HG03571 (cell line): ENCODE results near the gene FCER2.
"Not testable (repeated sequence)": the region's sequence is repeated elsewhere in the genome, so short reads cannot be mapped to it uniquely, and the experiment has no call there.

Source experiments
- ATAC-seq: cut with Tn5 transposase; IDR thresholded peaks from one replicate; pipeline ENCODE4 v1.9.1; 2021; ENCODE audit not compliant: unreplicated experiment

Gene FCER2

GRCh38 chr19:7654401-7654800 is 47.5 kb downstream of the FCER2 start:
- ATAC-seq = no peak

GRCh38 chr19:7652061-7652641 is 49.8 kb downstream of the FCER2 start:
- ATAC-seq = no peak

- ATAC-seq = no peak
Measured at GRCh38 chr19:7650148-7650547, 51.8 kb downstream of the FCER2 start.

GRCh38 chr19:7648265-7649014 is 53.5 kb downstream of the FCER2 start:
- ATAC-seq = no peak

- ATAC-seq = no peak
Measured at GRCh38 chr19:7647156-7647555, 54.8 kb downstream of the FCER2 start.

- no peak for ATAC-seq
Measured at GRCh38 chr19:7646426-7646700, 55.6 kb downstream of the FCER2 start.

- no peak for ATAC-seq
Measured at GRCh38 chr19:7645656-7646425, 56.1 kb downstream of the FCER2 start.

GRCh38 chr19:7645163-7645562 is 56.8 kb downstream of the FCER2 start:
- ATAC-seq = no peak

GRCh38 chr19:7644550-7644877 is 57.4 kb downstream of the FCER2 start:
- ATAC-seq = no peak

- ATAC-seq = not testable (repeated sequence)
Measured at GRCh38 chr19:7643629-7644549, 58.0 kb downstream of the FCER2 start.

- ATAC-seq = no peak
Measured at GRCh38 chr19:7643031-7643415, 58.9 kb downstream of the FCER2 start.

GRCh38 chr19:7642295-7643030 is 59.5 kb downstream of the FCER2 start:
- no peak for ATAC-seq

- no peak for ATAC-seq
Measured at GRCh38 chr19:7641290-7642276, 60.3 kb downstream of the FCER2 start.

GRCh38 chr19:7640803-7641202 is 61.1 kb downstream of the FCER2 start:
- ATAC-seq = no peak

GRCh38 chr19:7639863-7640348 is 62.0 kb downstream of the FCER2 start:
- no peak for ATAC-seq

- no peak for ATAC-seq
Measured at GRCh38 chr19:7638802-7639465, 63.0 kb downstream of the FCER2 start.
